B cell (primary cell): ENCODE results near the gene ABCF1.
"Not testable (repeated sequence)": the region's sequence is repeated elsewhere in the genome, so short reads cannot be mapped to it uniquely, and the experiment has no call there.

Experiments used
- EZH2 ChIP-seq: IDR thresholded peaks from 2 replicates; pipeline ENCODE4 v1.6.1; 2012; ENCODE audit warnings: borderline replicate concordance, low read depth, mild to moderate bottlenecking, moderate library complexity, low read length; ENCODE audit not compliant: insufficient read depth, poor library complexity, severe bottlenecking
- TF ChIP-seq, protein P1 (sequence below): fragments of 200-600 bp; IDR thresholded peaks from one replicate; pipeline ENCODE4 v1.8.0; 2022; ENCODE audit warnings: antibody characterized with exemption, mild to moderate bottlenecking

DNA sequence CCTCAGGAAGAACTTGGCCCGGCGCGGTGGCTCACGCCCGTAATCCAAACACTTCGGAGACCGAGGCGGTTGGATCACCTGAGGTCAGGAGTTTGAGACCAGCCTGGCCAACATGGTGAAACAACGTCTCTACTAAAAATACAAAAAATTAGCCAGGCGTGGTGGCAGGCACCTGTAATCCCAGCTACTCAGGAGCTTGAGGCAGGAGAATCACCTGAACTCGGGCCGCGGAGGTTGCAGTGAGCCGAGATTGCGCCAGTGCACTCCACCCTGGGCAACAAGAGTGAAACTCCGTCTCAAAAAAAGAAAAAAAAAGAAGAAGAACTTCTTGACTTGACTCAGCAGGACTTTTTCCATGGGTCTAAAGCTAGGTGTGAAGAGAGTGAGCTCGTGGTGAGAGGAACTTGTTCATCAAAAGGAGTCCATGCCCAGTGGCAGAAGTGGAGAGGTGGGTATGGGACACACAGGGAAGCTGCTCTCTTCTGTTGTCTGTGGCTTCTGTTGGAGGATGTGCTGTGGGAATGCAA, 41.8 kb upstream of the ABCF1 start:
- TF ChIP-seq, protein P1, sequence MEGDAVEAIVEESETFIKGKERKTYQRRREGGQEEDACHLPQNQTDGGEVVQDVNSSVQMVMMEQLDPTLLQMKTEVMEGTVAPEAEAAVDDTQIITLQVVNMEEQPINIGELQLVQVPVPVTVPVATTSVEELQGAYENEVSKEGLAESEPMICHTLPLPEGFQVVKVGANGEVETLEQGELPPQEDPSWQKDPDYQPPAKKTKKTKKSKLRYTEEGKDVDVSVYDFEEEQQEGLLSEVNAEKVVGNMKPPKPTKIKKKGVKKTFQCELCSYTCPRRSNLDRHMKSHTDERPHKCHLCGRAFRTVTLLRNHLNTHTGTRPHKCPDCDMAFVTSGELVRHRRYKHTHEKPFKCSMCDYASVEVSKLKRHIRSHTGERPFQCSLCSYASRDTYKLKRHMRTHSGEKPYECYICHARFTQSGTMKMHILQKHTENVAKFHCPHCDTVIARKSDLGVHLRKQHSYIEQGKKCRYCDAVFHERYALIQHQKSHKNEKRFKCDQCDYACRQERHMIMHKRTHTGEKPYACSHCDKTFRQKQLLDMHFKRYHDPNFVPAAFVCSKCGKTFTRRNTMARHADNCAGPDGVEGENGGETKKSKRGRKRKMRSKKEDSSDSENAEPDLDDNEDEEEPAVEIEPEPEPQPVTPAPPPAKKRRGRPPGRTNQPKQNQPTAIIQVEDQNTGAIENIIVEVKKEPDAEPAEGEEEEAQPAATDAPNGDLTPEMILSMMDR, result not testable (repeated sequence)
- not testable (repeated sequence) for TF ChIP-seq EZH2
